HG03520 (cell line): ENCODE measurements around the gene ACR.

Source experiments
- ATAC-seq: cut with Tn5 transposase; IDR thresholded peaks from one replicate; pipeline ENCODE4 v1.9.1; 2021; ENCODE audit warnings: mild to moderate bottlenecking, moderate library complexity; ENCODE audit not compliant: unreplicated experiment

ACR gene

GRCh38 chr22:50702821-50703725 is 34.9 kb upstream of the ACR start:
- ATAC-seq: no peak

DNA sequence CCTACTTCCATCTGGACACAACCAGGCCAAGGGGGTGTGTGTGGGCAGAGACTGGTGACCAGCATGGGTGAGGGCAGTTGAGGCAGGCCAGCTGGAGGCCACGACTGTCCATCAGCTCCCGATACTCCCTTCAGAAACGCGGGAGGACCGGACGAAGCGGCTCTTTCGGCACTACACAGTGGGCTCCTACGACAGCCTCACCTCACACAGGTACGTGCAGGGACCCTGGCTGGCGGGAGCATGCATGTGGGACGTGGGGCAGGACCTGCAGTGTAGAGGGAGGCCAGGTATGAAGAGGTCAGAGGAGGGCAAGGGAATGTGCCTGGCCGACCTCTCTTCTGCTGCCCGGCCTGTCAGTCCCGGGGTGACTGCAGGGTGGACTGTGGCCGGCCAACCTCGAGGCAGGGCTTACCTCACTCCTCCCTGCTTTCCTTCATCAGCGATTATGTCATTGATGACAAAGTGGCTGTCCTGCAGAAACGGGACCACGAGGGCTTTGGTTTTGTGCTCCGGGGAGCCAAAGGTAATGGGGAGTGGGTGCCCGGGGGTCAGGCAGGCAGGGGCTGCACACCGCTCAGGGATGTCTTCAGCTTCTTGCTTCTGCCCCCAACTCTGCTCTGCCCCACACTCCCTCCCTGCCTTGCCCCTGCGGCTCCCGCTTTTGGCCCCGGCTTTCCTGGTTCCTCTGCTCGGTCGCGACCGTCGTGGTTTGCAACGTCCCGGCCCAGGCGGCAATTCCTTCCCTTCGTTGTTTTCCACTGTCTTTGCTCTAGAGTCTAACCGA is 34.1 kb upstream of the ACR start:
- no peak for ATAC-seq

- no peak for ATAC-seq
These were observed 33.3 kb upstream of the ACR start for GRCh38 chr22:50704510-50705218.

GRCh38 chr22:50705219-50705691 is 32.7 kb upstream of the ACR start:
- no peak for ATAC-seq

DNA sequence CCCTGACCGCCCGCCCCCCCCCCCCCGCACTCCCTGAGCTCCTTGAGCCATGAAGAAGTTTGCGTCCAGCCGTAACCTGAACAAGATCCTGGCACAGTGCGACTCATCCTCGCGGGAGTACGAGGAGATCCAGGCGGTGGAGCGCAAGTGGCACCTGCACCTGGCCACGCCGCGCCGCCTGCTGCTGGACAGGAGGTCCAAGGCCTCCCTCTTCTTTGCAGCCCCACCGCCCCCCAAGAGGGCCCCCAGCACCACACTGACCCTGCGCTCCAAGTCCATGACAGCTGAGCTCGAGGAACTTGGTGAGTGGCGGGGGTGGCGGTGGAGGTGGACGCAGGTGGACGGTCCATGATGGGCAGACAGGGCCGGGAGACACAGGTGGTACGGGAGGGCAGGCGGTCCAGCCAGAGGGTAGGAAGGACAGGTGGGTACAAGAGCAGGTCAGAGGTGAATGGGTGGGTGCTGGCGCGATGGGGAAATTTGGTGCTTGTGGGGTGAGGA is 32.1 kb upstream of the ACR start:
- no peak for ATAC-seq

DNA sequence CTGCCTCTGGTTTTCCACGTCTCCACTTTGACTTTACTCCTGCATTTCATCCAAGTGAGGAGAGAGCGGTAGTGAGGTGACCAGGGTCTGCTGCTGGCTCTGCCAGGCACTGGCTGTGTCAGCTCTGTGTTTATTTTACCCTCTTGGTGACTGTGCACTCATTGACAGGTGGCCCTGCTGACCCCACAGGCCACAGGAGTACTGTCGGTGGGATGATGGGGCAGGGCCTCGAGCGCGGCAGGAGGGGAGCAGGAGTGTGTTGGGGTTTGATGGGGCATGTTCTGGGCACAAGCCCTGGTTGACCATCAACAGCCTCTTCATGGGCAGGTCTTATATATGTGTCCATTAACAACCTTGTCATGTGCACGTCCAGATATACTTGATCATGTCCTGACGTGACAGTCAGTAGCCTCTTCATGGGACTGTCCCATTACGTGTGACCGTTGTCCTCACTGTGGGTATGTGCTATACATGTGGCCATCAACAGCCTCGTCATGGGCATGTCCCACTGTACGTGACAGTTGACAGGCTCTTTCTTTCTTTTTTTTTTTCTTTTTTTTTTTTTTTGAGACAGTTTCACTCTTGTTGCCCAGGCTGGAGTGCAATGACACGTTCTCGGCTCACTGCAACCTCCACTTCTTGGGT is 31.4 kb upstream of the ACR start:
- no peak for ATAC-seq

DNA sequence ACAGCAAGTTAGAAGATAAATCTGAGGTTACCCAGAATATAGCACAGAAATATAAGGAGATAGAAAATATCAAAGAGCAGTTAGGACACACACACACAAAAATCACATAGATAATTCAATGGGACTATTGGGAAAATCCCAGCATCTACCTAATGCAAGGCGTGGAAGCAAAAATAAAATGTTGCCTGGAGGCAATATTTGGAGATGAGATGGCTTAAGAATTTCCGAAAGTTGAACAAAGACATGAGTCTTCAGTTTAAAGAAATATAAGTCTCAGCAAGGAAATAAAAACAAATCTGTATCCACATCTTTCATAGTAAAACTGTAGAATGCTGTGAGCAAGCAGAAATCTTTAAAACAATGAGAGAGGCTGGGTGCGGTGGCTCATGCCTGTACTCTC is 29.5 kb upstream of the ACR start:
- ATAC-seq: no peak

GRCh38 chr22:50708996-50709395 is 29.0 kb upstream of the ACR start:
- no peak for ATAC-seq

DNA sequence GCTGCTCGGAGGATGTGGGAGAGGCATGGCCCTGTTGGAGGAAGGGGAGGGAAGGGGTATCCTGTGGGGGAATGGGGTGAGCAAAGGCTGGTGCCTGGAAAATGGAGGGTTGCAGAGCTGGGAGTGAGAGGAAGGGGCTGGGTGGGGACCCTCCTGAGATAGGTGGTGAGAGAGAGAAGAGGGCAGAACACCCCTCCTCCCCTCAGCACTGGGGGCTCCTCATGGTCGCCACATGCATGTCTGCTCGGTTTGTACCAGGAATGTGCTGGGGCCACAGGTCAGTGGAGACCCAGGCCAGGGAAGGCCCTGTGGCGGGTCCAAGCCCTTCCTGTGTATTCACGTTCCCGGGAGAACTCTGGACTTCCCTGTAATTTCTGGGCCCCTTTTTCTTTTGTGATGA is 27.8 kb upstream of the ACR start:
- no peak for ATAC-seq

GRCh38 chr22:50710886-50711285 is 27.1 kb upstream of the ACR start:
- ATAC-seq: no peak

DNA sequence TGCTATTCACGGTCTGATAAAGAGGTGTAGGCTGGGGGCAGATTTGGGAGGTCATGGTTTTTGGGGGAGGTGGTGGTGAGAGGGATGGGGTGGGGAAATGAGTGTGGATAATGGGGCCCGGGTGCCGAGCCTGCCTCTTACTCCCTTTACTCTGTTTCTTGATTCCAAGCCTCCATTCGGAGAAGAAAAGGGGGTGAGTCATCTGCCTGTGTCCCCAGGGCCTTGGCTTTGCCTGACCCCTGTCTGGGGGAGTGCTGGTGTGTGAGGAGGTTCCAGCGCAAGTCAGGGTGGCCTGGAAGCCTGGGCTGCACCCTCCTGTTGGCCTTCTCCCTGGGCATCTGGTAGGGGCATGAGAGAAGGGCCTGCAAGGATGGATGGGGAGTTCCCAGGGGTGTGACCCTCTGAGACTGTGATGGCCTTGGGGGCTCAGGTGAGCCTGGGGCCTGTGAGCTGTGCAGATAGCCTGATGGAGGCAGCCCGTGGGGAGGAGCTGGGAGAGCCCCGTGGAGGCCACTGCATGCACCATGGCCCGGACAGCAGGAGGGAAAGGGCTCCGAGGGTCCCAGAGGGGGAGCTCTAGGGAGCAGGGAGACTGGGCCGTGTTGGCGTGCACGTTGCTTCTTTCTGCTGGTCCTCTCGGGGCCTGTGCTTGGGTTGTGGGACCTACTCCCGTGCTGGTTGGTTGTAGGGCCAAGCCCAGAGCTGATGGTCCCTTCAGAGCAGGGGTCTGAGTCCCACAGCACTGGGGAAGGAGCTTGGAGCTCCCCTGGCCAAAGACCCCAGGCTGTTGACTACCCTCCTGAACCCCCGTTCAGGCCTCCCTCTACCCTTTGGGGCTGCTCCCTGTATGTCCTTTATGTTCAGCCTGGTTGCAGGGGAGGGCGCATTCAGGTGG is 26.3 kb upstream of the ACR start:
- ATAC-seq: no peak

GRCh38 chr22:50712341-50713007 is 25.5 kb upstream of the ACR start:
- ATAC-seq: no peak

GRCh38 chr22:50713008-50713385 is 25.0 kb upstream of the ACR start:
- no peak for ATAC-seq

DNA sequence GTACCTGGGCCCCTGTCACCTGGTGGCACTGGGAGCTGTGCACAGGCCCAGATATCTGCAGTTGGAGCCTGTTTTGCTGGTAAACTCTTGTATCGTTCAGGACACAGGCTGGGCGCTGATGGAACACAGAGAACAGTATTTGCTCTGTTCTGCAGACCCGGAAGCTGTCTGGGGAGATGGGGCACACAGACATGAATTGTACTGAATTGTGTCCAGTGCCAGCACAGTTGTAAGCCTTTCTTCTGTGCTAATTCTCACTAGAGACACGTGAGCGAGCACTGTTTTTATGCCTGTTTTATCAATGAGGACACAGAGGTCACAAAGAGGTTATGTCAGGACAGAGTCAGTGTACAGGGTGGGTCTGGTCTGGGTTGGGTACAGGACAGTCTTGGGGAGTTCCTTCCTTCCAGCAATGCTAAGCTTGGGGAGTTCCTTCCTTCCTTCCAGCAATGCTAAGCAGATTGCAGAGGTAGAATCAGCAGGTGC is 24.4 kb upstream of the ACR start:
- ATAC-seq: no peak

- no peak for ATAC-seq
These were observed 23.9 kb upstream of the ACR start for GRCh38 chr22:50714150-50714549.

- no peak for ATAC-seq
These were observed 23.3 kb upstream of the ACR start for GRCh38 chr22:50714631-50715179.

DNA sequence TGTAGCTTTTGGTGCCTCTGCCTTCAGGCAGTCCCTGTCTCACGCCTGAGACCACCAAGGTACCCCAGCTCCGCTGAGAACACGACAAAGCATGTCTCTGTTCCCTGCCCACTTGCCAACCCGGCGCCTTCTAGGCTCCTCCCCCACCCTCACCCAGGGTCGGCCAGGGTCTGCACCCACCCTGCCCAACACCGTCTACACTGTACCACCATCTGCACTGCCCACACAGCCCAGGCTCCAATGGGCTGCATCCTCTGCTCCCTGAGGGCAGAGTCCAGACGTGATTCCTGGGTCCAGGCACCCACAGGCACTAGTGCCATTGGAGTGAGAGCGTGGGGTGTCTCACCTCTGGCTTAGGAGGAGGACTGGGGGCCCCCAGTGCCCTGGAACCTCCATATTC is 22.8 kb upstream of the ACR start:
- ATAC-seq: no peak

- ATAC-seq: no peak
These were observed 22.2 kb upstream of the ACR start for GRCh38 chr22:50715776-50716175.
